BLaER1 treated with 17β-estradiol and CSF1 and Interleukin-3, amounts not matched to agents 10 nM and 100 nM (cell line): ENCODE data around the gene GRPR.

Experiments
- H3K27ac ChIP-seq, 11 experiments: shearing (Covaris generic); formaldehyde crosslinking; 2 replicates each; pipeline ENCODE4 v1.8.1; 2022
- H3K27me3 ChIP-seq, 11 experiments: shearing (Covaris generic); formaldehyde crosslinking; 2 replicates each; pipeline ENCODE4 v1.8.1; 2022
- H3K36me3 ChIP-seq, 11 experiments: shearing (Covaris generic); formaldehyde crosslinking; 2 replicates each; pipeline ENCODE4 v1.8.1; 2022
- H3K4me1 ChIP-seq, 10 experiments: shearing (Covaris generic); formaldehyde crosslinking; 2 replicates each; pipeline ENCODE4 v1.8.1; 2022
- H3K4me2 ChIP-seq, 11 experiments: shearing (Covaris generic); formaldehyde crosslinking; 2 replicates each; pipeline ENCODE4 v1.8.1; 2022
- H3K4me3 ChIP-seq, 10 experiments: shearing (Covaris generic); formaldehyde crosslinking; 2 replicates each; pipeline ENCODE4 v1.8.1; 2022
- H3K9ac ChIP-seq, 11 experiments: shearing (Covaris generic); formaldehyde crosslinking; 2 replicates each; pipeline ENCODE4 v1.8.1; 2022
- H3K9me3 ChIP-seq, 11 experiments: shearing (Covaris generic); formaldehyde crosslinking; replicated peaks in 1 of 11; 2 replicates each; pipeline ENCODE4 v1.8.1; 2022
- H4K20me1 ChIP-seq, 11 experiments: shearing (Covaris generic); formaldehyde crosslinking; 2 replicates each; pipeline ENCODE4 v1.8.1; 2022
- Cebpa-rat ChIP-seq, 11 experiments: shearing (Covaris generic); IDR thresholded peaks; 2 replicates each; pipeline ENCODE4 v1.8.1; 2022

Gene GRPR

GRCh38 chrX:16196829-16197228, 73.5 kb downstream of the GRPR start:
- Histone ChIP-seq H3K36me3 (no peaks in the 10 kb centered on the region), H3K4me2 (no peak overlapping the region), H3K4me1 (no peaks in the 10 kb centered on the region), H3K9ac (no peak overlapping the region), H3K4me3 (no peak overlapping the region), H3K9me3 (no peaks in the 10 kb centered on the region), H3K27me3 (peaks cover 88 to 100% (median 98%) of the 10 kb centered on the region in 11 experiments), H4K20me1 (no peaks in the 10 kb centered on the region), H3K27ac (no peak overlapping the region)
- no peak for TF ChIP-seq Cebpa-rat (IDR thresholded peaks at IDR 0.05)

GRCh38 chrX:16199343-16199742, 76.0 kb downstream of the GRPR start:
- no peaks in the 10 kb centered on the region for H4K20me1 ChIP-seq
- H3K27me3 ChIP-seq = peaks cover 88 to 98% (median 96%) of the 10 kb centered on the region in 11 experiments
- H3K9ac ChIP-seq = no peak overlapping the region
- no peak overlapping the region for H3K27ac ChIP-seq
- H3K4me3 ChIP-seq = no peak overlapping the region
- H3K4me1 ChIP-seq = no peaks in the 10 kb centered on the region
- no peak overlapping the region for H3K4me2 ChIP-seq
- H3K36me3 ChIP-seq = no peaks in the 10 kb centered on the region
- 0 out of 22 replicates have a peak, but pooled peaks cover 0 to 10% (median 0%) of the 10 kb centered on the region in 11 experiments for H3K9me3 ChIP-seq
- TF ChIP-seq Cebpa-rat (IDR thresholded peaks at IDR 0.05) = no peak

- 0 out of 22 replicates have a peak, but pooled peaks cover 0 to 10% (median 0%) of the 10 kb centered on the region in 11 experiments for H3K9me3 ChIP-seq
Observed at GRCh38 chrX:16202943-16203342, 79.6 kb downstream of the GRPR start.

More at GRCh38 chrX:16202943-16203342, 79.6 kb downstream of the GRPR start:
- Histone ChIP-seq H3K27ac (no peak overlapping the region), H3K9ac (no peak overlapping the region), H3K36me3 (no peaks in the 10 kb centered on the region), H3K4me1 (no peaks in the 10 kb centered on the region), H3K27me3 (peaks cover 75 to 98% (median 95%) of the 10 kb centered on the region in 11 experiments), H3K4me3 (no peak overlapping the region), H3K4me2 (no peak overlapping the region), H4K20me1 (no peaks in the 10 kb centered on the region)
- no peak for TF ChIP-seq Cebpa-rat (IDR thresholded peaks at IDR 0.05)
